Astrocyte of the cerebellum (primary cell): ENCODE results near the gene GPR55.

Experiments
- DNase-seq: peaks from one replicate; pipeline ENCODE4 v3.0.0-alpha.2; 2011; ENCODE audit warnings: low read depth
- H3K4me3 ChIP-seq: 2 replicates; pipeline ENCODE4 v1.5.1; 2011; ENCODE audit warnings: mild to moderate bottlenecking, low read depth, low read length, moderate library complexity
- CTCF ChIP-seq: IDR thresholded peaks from 2 replicates; pipeline ENCODE4 v1.5.1; 2012; ENCODE audit warnings: low read length, low read depth, moderate library complexity, mild to moderate bottlenecking; ENCODE audit errors: missing control alignments
- in situ Hi-C: cut with HindIII; loops from 2 replicates; pipeline ENCODE4 v1.10.0; 2017; ENCODE audit warnings: low sequenced_read_pairs

The GPR55 gene

GRCh38 chr2:230890646-230891045 is 34.4 kb downstream of the GPR55 start:
- TF ChIP-seq CTCF: no peak
- in situ Hi-C loops: no loop called here
- no peak for DNase-seq
- H3K4me3 ChIP-seq: no peak overlapping the region

GRCh38 chr2:230889911-230890601 is 35.0 kb downstream of the GPR55 start:
- no peak for TF ChIP-seq CTCF
- in situ Hi-C loops: no loop called here
- no peak for DNase-seq
- no peak overlapping the region for H3K4me3 ChIP-seq

GRCh38 chr2:230888824-230889400 is 36.1 kb downstream of the GPR55 start:
- no peak for TF ChIP-seq CTCF
- no peak for DNase-seq
- in situ Hi-C loops: no loop called here
- H3K4me3 ChIP-seq: no peak overlapping the region

GRCh38 chr2:230887342-230887741 is 37.7 kb downstream of the GPR55 start:
- in situ Hi-C loops: no loop called here
- no peak for DNase-seq
- H3K4me3 ChIP-seq: no peak overlapping the region
- no peak for TF ChIP-seq CTCF

- DNase-seq: no peak
- in situ Hi-C loops: no loop called here
- H3K4me3 ChIP-seq: no peak overlapping the region
- TF ChIP-seq CTCF: no peak
Measured at GRCh38 chr2:230886671-230887071, 38.4 kb downstream of the GPR55 start.

- no peak overlapping the region for H3K4me3 ChIP-seq
- in situ Hi-C loops: no loop called here
- no peak for TF ChIP-seq CTCF
- DNase-seq: no peak
Measured at GRCh38 chr2:230886206-230886605, 38.8 kb downstream of the GPR55 start.
